ENCODE data around the gene RPS5. TPM values are rescaled to one million over a fixed set of nuclear protein-coding genes. Genes with fewer than 3 reads are reported as not detected.

Gene RPS5
- total RNA-seq, 2 experiments from 2014 or later: 1,234 to 1,535 TPM

- Mint-ChIP-seq H3K36me3 (ENCODE audit: low read depth) (peaks cover 5% of the 10 kb centered on the region), H3K4me3 (no peak overlapping the region), H3K27ac (no peak overlapping the region), H3K4me1 (peaks cover 23% of the 10 kb centered on the region), H3K9me3 (ENCODE audit: low read depth) (no peaks in the 10 kb centered on the region), H3K27me3 (peaks cover 6% of the 10 kb centered on the region)
- ATAC-seq (no peak), DNase-seq (no peak)
- CTCF ChIA-PET: no interaction called here
- POLR2A ChIA-PET: no interaction called here
- intact Hi-C loops (cut with DNase I, micrococcal nuclease): no loop called here
These were observed 34.9 kb upstream of the RPS5 start for GRCh38 chr19:58351990-58352755.

GRCh38 chr19:58352760-58353671 is 34.1 kb upstream of the RPS5 start, which contains the start of gene A1BG:
Gene A1BG (minus strand): TSS chr19:58353492. CDS start chr19:58353437, 55 bp downstream.
- POLR2A ChIA-PET: interaction anchor here (1.1 kb wide), 1 partner anchor 10 kb away, joined by 4 read pairs; the partner anchor contains the start of gene ZNF497
- H3K4me1 Mint-ChIP-seq: peaks cover 21% of the 10 kb centered on the region
- no peak for DNase-seq
- no peak within 1 kb of the TSS for H3K4me3 Mint-ChIP-seq
- H3K27me3 Mint-ChIP-seq: peaks cover 4% of the 10 kb centered on the region
- CTCF ChIA-PET: no interaction called here
- intact Hi-C loops (cut with DNase I, micrococcal nuclease): no loop called here
- no peak for ATAC-seq
- H3K36me3 Mint-ChIP-seq (ENCODE audit: low read depth): peaks cover 5% of the 10 kb centered on the region
- H3K9me3 Mint-ChIP-seq (ENCODE audit: low read depth): no peaks in the 10 kb centered on the region
- no peak within 1 kb of the TSS for H3K27ac Mint-ChIP-seq

GRCh38 chr19:58353717-58354477 is 33.2 kb upstream of the RPS5 start:
- H3K36me3 Mint-ChIP-seq (ENCODE audit: low read depth): peaks cover 5% of the 10 kb centered on the region
- H3K4me1 Mint-ChIP-seq: peaks cover 16% of the 10 kb centered on the region
- ChIA-PET POLR2A (interaction anchor here (1.1 kb wide), 1 partner anchor 9 kb away, joined by 4 read pairs; the partner anchor contains the start of gene ZNF497), CTCF (interaction anchor here (1.0 kb wide), 1 partner anchor 10 kb away, joined by 3 read pairs; no protein-coding TSS in a partner anchor)
- no peak overlapping the region for H3K27ac Mint-ChIP-seq
- intact Hi-C loops (cut with DNase I, micrococcal nuclease): no loop called here
- H3K27me3 Mint-ChIP-seq: peaks cover 4% of the 10 kb centered on the region
- no peak for DNase-seq
- no peak for ATAC-seq
- H3K9me3 Mint-ChIP-seq (ENCODE audit: low read depth): no peaks in the 10 kb centered on the region
- H3K4me3 Mint-ChIP-seq: no peak overlapping the region

- intact Hi-C loops (cut with DNase I, micrococcal nuclease): no loop called here
- H3K9me3 Mint-ChIP-seq (ENCODE audit: low read depth): no peaks in the 10 kb centered on the region
- no peak overlapping the region for H3K27ac Mint-ChIP-seq
- DNase-seq: no peak
- no peak overlapping the region for H3K4me3 Mint-ChIP-seq
- ChIA-PET CTCF (interaction anchor here (1.0 kb wide), 1 partner anchor 9 kb away, joined by 3 read pairs; no protein-coding TSS in a partner anchor), POLR2A (interaction anchor here (1.1 kb wide), 1 partner anchor 8 kb away, joined by 4 read pairs; the partner anchor contains the start of gene ZNF497)
- no peak for ATAC-seq
- peaks cover 11% of the 10 kb centered on the region for H3K4me1 Mint-ChIP-seq
- H3K36me3 Mint-ChIP-seq (ENCODE audit: low read depth): peaks cover 4% of the 10 kb centered on the region
- peaks cover 2% of the 10 kb centered on the region for H3K27me3 Mint-ChIP-seq
These were observed 32.5 kb upstream of the RPS5 start for GRCh38 chr19:58354478-58355030.

GRCh38 chr19:58355215-58355796 is 31.8 kb upstream of the RPS5 start:
- Mint-ChIP-seq H3K9me3 (ENCODE audit: low read depth) (no peaks in the 10 kb centered on the region), H3K27ac (no peak overlapping the region), H3K4me3 (no peak overlapping the region), H3K4me1 (peaks cover 9% of the 10 kb centered on the region), H3K36me3 (ENCODE audit: low read depth) (peaks cover 2% of the 10 kb centered on the region), H3K27me3 (no peaks in the 10 kb centered on the region)
- ChIA-PET CTCF (no interaction called here), POLR2A (no interaction called here)
- no peak for DNase-seq
- intact Hi-C loops (cut with DNase I, micrococcal nuclease): no loop called here
- ATAC-seq: no peak

GRCh38 chr19:58355908-58356765 is 30.9 kb upstream of the RPS5 start:
- peak; percentile 59 for DNase-seq
- CTCF ChIA-PET: no interaction called here

GRCh38 chr19:58356766-58357480 is 30.1 kb upstream of the RPS5 start:
- Mint-ChIP-seq H3K27me3 (no peaks in the 10 kb centered on the region), H3K36me3 (ENCODE audit: low read depth) (peaks cover 4% of the 10 kb centered on the region), H3K9me3 (ENCODE audit: low read depth) (no peaks in the 10 kb centered on the region), H3K4me3 (no peak overlapping the region), H3K4me1 (peaks cover 12% of the 10 kb centered on the region), H3K27ac (no peak overlapping the region)
- ATAC-seq (no peak), DNase-seq (no peak)
- intact Hi-C loops (cut with DNase I, micrococcal nuclease): no loop called here
- ChIA-PET POLR2A (no interaction called here), CTCF (no interaction called here)

More at GRCh38 chr19:58355908-58356765, 30.9 kb upstream of the RPS5 start:
- ATAC-seq: peak; percentile 59
- no peak overlapping the region for H3K27ac Mint-ChIP-seq
- no peaks in the 10 kb centered on the region for H3K27me3 Mint-ChIP-seq
- H3K9me3 Mint-ChIP-seq (ENCODE audit: low read depth): no peaks in the 10 kb centered on the region
- POLR2A ChIA-PET: interaction anchor here (0.6 kb wide), 1 partner anchor 137 kb away, joined by 3 read pairs; no protein-coding TSS in a partner anchor
- intact Hi-C loops (cut with DNase I, micrococcal nuclease): no loop called here
- peaks cover 9% of the 10 kb centered on the region for H3K4me1 Mint-ChIP-seq
- no peak overlapping the region for H3K4me3 Mint-ChIP-seq
- H3K36me3 Mint-ChIP-seq (ENCODE audit: low read depth): peaks cover 2% of the 10 kb centered on the region

- DNase-seq (no peak), ATAC-seq (no peak)
- intact Hi-C loops (cut with DNase I, micrococcal nuclease): no loop called here
- no peak overlapping the region for H3K27ac Mint-ChIP-seq
- H3K4me1 Mint-ChIP-seq: peaks cover 13% of the 10 kb centered on the region
- H3K9me3 Mint-ChIP-seq (ENCODE audit: low read depth): no peaks in the 10 kb centered on the region
- H3K4me3 Mint-ChIP-seq: no peak overlapping the region
- ChIA-PET CTCF (no interaction called here), POLR2A (no interaction called here)
- H3K36me3 Mint-ChIP-seq (ENCODE audit: low read depth): peaks cover 3% of the 10 kb centered on the region
- H3K27me3 Mint-ChIP-seq: no peaks in the 10 kb centered on the region
These were observed 29.5 kb upstream of the RPS5 start for GRCh38 chr19:58357481-58358145.

- peak; percentile 70 for DNase-seq
- H3K4me3 Mint-ChIP-seq: peak overlapping the region; percentile 86
- peaks cover 3% of the 10 kb centered on the region for H3K36me3 Mint-ChIP-seq (ENCODE audit: low read depth)
- no peaks in the 10 kb centered on the region for H3K27me3 Mint-ChIP-seq
- POLR2A ChIA-PET: interaction anchor here (1.3 kb wide), 1 partner anchor 24 kb away, joined by 3 read pairs; no protein-coding TSS in a partner anchor
- peak; percentile 17 for ATAC-seq
- peak overlapping the region; percentile 93 for H3K27ac Mint-ChIP-seq
- no peaks in the 10 kb centered on the region for H3K9me3 Mint-ChIP-seq (ENCODE audit: low read depth)
- intact Hi-C loops (cut with DNase I, micrococcal nuclease): loop anchor here (1.0 to 2.0 kb wide), 16 partner anchors 15 to 157 kb away; partner anchors contain the start of genes ERVK3-1 (in 1 of the 2), ZBTB45 (in 1 of the 2), ZNF132 (in 1 of the 2) and ZNF324B (in 1 of the 2)
- H3K4me1 Mint-ChIP-seq: peaks cover 9% of the 10 kb centered on the region
- CTCF ChIA-PET: interaction anchor here (1.2 to 2.1 kb wide), 2 partner anchors 14 to 47 kb away, joined by 4 to 15 read pairs; partner anchors contain the start of gene ZNF584
These were observed 25.2 kb upstream of the RPS5 start for GRCh38 chr19:58361900-58362271.
